H1 (cell line): ENCODE results near the gene DRAM1. TPM values are rescaled to one million over a fixed set of nuclear protein-coding genes. Genes with fewer than 3 reads are reported as not detected.

Experiments used
- CTCF ChIA-PET: fragments of 300-600 bp; sonication (Branson Sonifier 250); formaldehyde crosslinking; loops from one replicate; lab custom pipeline; 2021; ENCODE audit not compliant: partially characterized antibody; lab: Charles Lee
- POLR2A ChIA-PET: fragments of 300-600 bp; sonication (Branson Sonifier 250); formaldehyde crosslinking; loops from one replicate; lab custom pipeline; 2021; ENCODE audit warnings: inconsistent platforms; ENCODE audit not compliant: partially characterized antibody; lab: Charles Lee
- DNase-seq, 2 experiments: peaks; one replicate each; pipeline versions ENCODE4 v3.0.0 to v3.0.0-alpha.2; 2010 to 2022; ENCODE audit warnings: low spot score in 2 of 2, low read depth in 1 of 2, mixed read lengths in 1 of 2
- FAIRE-seq: peaks from 2 replicates; lab custom pipeline; 2011; peaks lifted over from hg19 to GRCh38; lab: Jason Lieb, UNC
- H2AFZ ChIP-seq: 2 replicates; pipeline ENCODE4 v1.8.1; 2012; ENCODE audit warnings: low read length, inconsistent platforms
- H2AK5ac ChIP-seq: 2 replicates; pipeline ENCODE4 v1.6.1; 2013; ENCODE audit warnings: low read depth, low read length
- H2BK120ac ChIP-seq: replicated peaks from 2 replicates; pipeline ENCODE3; 2013; ENCODE audit warnings: low read depth, low read length, inconsistent platforms
- H2BK12ac ChIP-seq: 2 replicates; pipeline ENCODE4 v1.6.1; 2013; ENCODE audit warnings: low read depth, low read length
- H2BK15ac ChIP-seq: 2 replicates; pipeline ENCODE4 v1.6.1; 2013; ENCODE audit warnings: low read length
- H2BK20ac ChIP-seq: 2 replicates; pipeline ENCODE4 v1.6.1; 2013; ENCODE audit warnings: low read length
- H2BK5ac ChIP-seq: 2 replicates; pipeline ENCODE4 v1.6.1; 2013; ENCODE audit warnings: low read depth, low read length
- H3K14ac ChIP-seq: 2 replicates; pipeline ENCODE4 v1.6.1; 2013; ENCODE audit warnings: inconsistent platforms; ENCODE audit not compliant: insufficient read length
- H3K18ac ChIP-seq: 2 replicates; pipeline ENCODE4 v1.6.1; 2013; ENCODE audit warnings: low read length; ENCODE audit errors: extremely low read depth
- H3K23ac ChIP-seq: 2 replicates; pipeline ENCODE4 v1.6.1; 2013; ENCODE audit warnings: inconsistent platforms; ENCODE audit not compliant: insufficient read length
- H3K23me2 ChIP-seq: 2 replicates; pipeline ENCODE4 v1.6.1; 2013; ENCODE audit warnings: low read depth, low read length
- H3K27ac ChIP-seq: 2 replicates; pipeline ENCODE4 v1.6.1; 2011; ENCODE audit warnings: low read depth, low read length, inconsistent platforms
- H3K27me3 ChIP-seq, 4 experiments: replicated peaks in 1 of 4; 1 replicate in 1 of 4; 2 replicates in 3 of 4; pipeline versions ENCODE4 v1.6.1 to v1.8.1; 2011 to 2013; ENCODE audit warnings: low read length in 3 of 4, mild to moderate bottlenecking in 3 of 4, inconsistent platforms in 2 of 4, mixed read lengths in 2 of 4, moderate library complexity in 1 of 4; ENCODE audit not compliant: control insufficient read depth in 3 of 4, insufficient read depth in 3 of 4; ENCODE audit errors: extremely low read depth in 1 of 4
- H3K36me3 ChIP-seq, 4 experiments: 2 replicates each; pipeline versions ENCODE4 v1.6.1 to v1.8.1; 2011 to 2013; ENCODE audit warnings: mild to moderate bottlenecking in 4 of 4, low read length in 3 of 4, moderate library complexity in 2 of 4, control low read depth in 1 of 4, inconsistent platforms in 1 of 4; ENCODE audit not compliant: insufficient read depth in 4 of 4, control insufficient read depth in 2 of 4
- H3K4ac ChIP-seq: replicated peaks from 2 replicates; pipeline ENCODE3; 2013; ENCODE audit warnings: low read length, low read depth, mixed read lengths, inconsistent platforms; ENCODE audit not compliant: insufficient read length
- H3K4me1 ChIP-seq, 4 experiments: replicated peaks in 1 of 4; 1 replicate in 1 of 4; 2 replicates in 3 of 4; pipeline versions ENCODE4 v1.6.1 to v1.8.1; 2011 to 2013; ENCODE audit warnings: low read length in 3 of 4, inconsistent platforms in 2 of 4, mixed read lengths in 1 of 4; ENCODE audit not compliant: insufficient read depth in 4 of 4, control insufficient read depth in 3 of 4
- H3K4me2 ChIP-seq, 2 experiments: 2 replicates each; pipeline versions ENCODE4 v1.6.1 to v1.8.1; 2011 to 2013; ENCODE audit warnings: low read depth in 2 of 2, low read length in 2 of 2, control low read depth in 1 of 2, inconsistent platforms in 1 of 2, mild to moderate bottlenecking in 1 of 2; ENCODE audit not compliant: insufficient read depth in 1 of 2
- H3K4me3 ChIP-seq, 4 experiments: fragments of 200-600, 300-600 bp in 1 of 4; sonication (generic), shearing (Covaris generic), sonication (Bioruptor Twin) in 1 of 4; 2 replicates each; pipeline versions ENCODE4 v1.5.1 to v1.8.1; 2011 to 2016; ENCODE audit warnings: low read length in 4 of 4, low read depth in 3 of 4, control low read depth in 2 of 4, inconsistent platforms in 2 of 4, mild to moderate bottlenecking in 2 of 4, mixed read lengths in 1 of 4, moderate library complexity in 1 of 4; ENCODE audit not compliant: insufficient read depth in 2 of 4; ENCODE audit errors: extremely low read depth in 1 of 4
- H3K56ac ChIP-seq: replicated peaks from 2 replicates; pipeline ENCODE3; 2013; ENCODE audit warnings: low read depth, mild to moderate bottlenecking, mixed read lengths, low read length, inconsistent platforms; ENCODE audit not compliant: insufficient read length
- H3K79me1 ChIP-seq: 2 replicates; pipeline ENCODE4 v1.6.1; 2013; ENCODE audit warnings: low read depth, low read length, control low read depth
- H3K79me2 ChIP-seq, 2 experiments: 2 replicates each; pipeline versions ENCODE4 v1.6.1 to v1.8.1; 2012 to 2013; ENCODE audit warnings: low read length in 2 of 2, mild to moderate bottlenecking in 2 of 2, inconsistent platforms in 1 of 2; ENCODE audit not compliant: insufficient read depth in 2 of 2, control insufficient read depth in 1 of 2
- H3K9ac ChIP-seq, 4 experiments: replicated peaks in 1 of 4; 1 replicate in 1 of 4; 2 replicates in 3 of 4; pipeline versions ENCODE4 v1.6.1 to v1.8.1; 2011 to 2013; ENCODE audit warnings: low read depth in 3 of 4, low read length in 3 of 4, control low read depth in 2 of 4, mild to moderate bottlenecking in 2 of 4, moderate library complexity in 2 of 4, inconsistent platforms in 1 of 4; ENCODE audit errors: extremely low read depth in 1 of 4
- H3K9me3 ChIP-seq, 2 experiments: 2 replicates each; pipeline versions ENCODE4 v1.6.1 to v1.8.1; 2012 to 2013; ENCODE audit warnings: mild to moderate bottlenecking in 2 of 2, moderate library complexity in 2 of 2, control low read depth in 1 of 2, inconsistent platforms in 1 of 2, low read depth in 1 of 2, low read length in 1 of 2, mixed read lengths in 1 of 2; ENCODE audit not compliant: insufficient read depth in 2 of 2
- H4K20me1 ChIP-seq, 2 experiments: replicated peaks in 1 of 2; 2 replicates each; pipeline versions ENCODE3 to v1.8.1; 2011 to 2013; ENCODE audit warnings: inconsistent platforms in 2 of 2, low read length in 2 of 2, mild to moderate bottlenecking in 1 of 2; ENCODE audit not compliant: insufficient read depth in 2 of 2, control insufficient read depth in 1 of 2
- H4K5ac ChIP-seq: 2 replicates; pipeline ENCODE4 v1.6.1; 2013; ENCODE audit warnings: low read length, low read depth, mixed read lengths, inconsistent platforms; ENCODE audit not compliant: insufficient read length
- H4K8ac ChIP-seq: 2 replicates; pipeline ENCODE4 v1.8.0; 2013; ENCODE audit warnings: mild to moderate bottlenecking, moderate library complexity, low read length, inconsistent platforms; ENCODE audit not compliant: insufficient read depth; ENCODE audit errors: extremely low read depth
- H4K91ac ChIP-seq: replicated peaks from 2 replicates; pipeline ENCODE3; 2013; ENCODE audit warnings: low read length, mixed read lengths, inconsistent platforms; ENCODE audit not compliant: insufficient read length
- CHD1 ChIP-seq: IDR thresholded peaks from 2 replicates; pipeline ENCODE4 v1.6.1; 2012; ENCODE audit warnings: low read depth, low read length, improper control_type of control experiment
- SP2 ChIP-seq: IDR thresholded peaks from 2 replicates; pipeline ENCODE4 v1.6.1; 2012; ENCODE audit warnings: mild to moderate bottlenecking, low read length, inconsistent platforms
- WGBS, 2 experiments: shearing (Covaris generic) in 1 of 2; methylation state at CpG; one replicate each; pipeline versions ENCODE4 v1.1.6 to v1.1.7; 2013 to 2015; ENCODE audit warnings: low lambda C conversion rate in 2 of 2, mixed read lengths in 2 of 2, inconsistent platforms in 1 of 2, low coverage in 1 of 2, missing lambda C conversion rate in 1 of 2; ENCODE audit not compliant: insufficient replicate concordance in 2 of 2, insufficient coverage in 1 of 2, insufficient read length in 1 of 2; ENCODE audit errors: extremely low coverage in 1 of 2, missing lambda C conversion rate in 1 of 2; 5-methylcytosine and 5-hydroxymethylcytosine counted together
- polyA plus RNA-seq, 7 experiments: library from polyadenylated mRNA; depleted of rRNA in 3 of 7; stranded (reverse) in 5 of 7; unstranded in 2 of 7; fragments of >200 nt in 5 of 7; fragments of 200-250 nt in 2 of 7; gene quantifications; 1 replicate in 5 of 7; 2 replicates in 1 of 7; 4 replicates in 1 of 7; pipeline versions ENCODE4 v1.2.1 to v1.2.3, GENCODE V29; 2011 to 2013; ENCODE audit warnings: missing spikeins in 2 of 7, mixed read lengths in 2 of 7
- total RNA-seq: library from RNA; stranded (reverse); fragmentation: NEBNext Ultra II Directional; extraction: Animal tissue kit (Norgen Biotek cat#: 25700); gene quantifications from 2 replicates; pipeline ENCODE4 v1.2.1, GENCODE V29; 2021

Gene DRAM1
- total and polyA plus RNA-seq, 2 of the 8 experiments (the other 6 are each of a cell fraction or from before 2014, with no cell fraction given) = 4.6 to 6.2 TPM

- Histone ChIP-seq H2AFZ (no peak overlapping the region), H3K56ac (no peak overlapping the region), H3K9me3 (no peaks in the 10 kb centered on the region), H3K27ac (no peak overlapping the region), H3K23ac (no peak overlapping the region), H2AK5ac (no peak overlapping the region), H2BK20ac (no peak overlapping the region), H4K8ac (no peak overlapping the region), H4K20me1 (no peaks in the 10 kb centered on the region), H3K4me2 (no peak overlapping the region), H3K4me1 (no peaks in the 10 kb centered on the region), H2BK120ac (no peak overlapping the region), H2BK12ac (no peak overlapping the region), H3K4me3 (no peak overlapping the region), H4K5ac (no peak overlapping the region), H3K79me1 (no peaks in the 10 kb centered on the region), H3K9ac (no peak overlapping the region), H2BK5ac (no peak overlapping the region), H3K79me2 (no peaks in the 10 kb centered on the region), H2BK15ac (no peak overlapping the region), H3K27me3 (no peaks in the 10 kb centered on the region; a peak in 1 of 7 replicates), H3K4ac (no peak overlapping the region), H4K91ac (no peak overlapping the region), H3K18ac (no peak overlapping the region), H3K36me3 (no peaks in the 10 kb centered on the region), H3K23me2 (no peaks in the 10 kb centered on the region), H3K14ac (no peak overlapping the region)
- POLR2A ChIA-PET = no interaction called here
- TF ChIP-seq CHD1 = no peak
- TF ChIP-seq SP2 = no peak
- CTCF ChIA-PET = interaction anchor here (1.0 to 4.7 kb wide), 16 partner anchors 11 to 882 kb away, joined by 3 to 24 read pairs (median 4); no protein-coding TSS in a partner anchor
- DNase-seq (no peak), FAIRE-seq (no peak)
- 69% methylated on average over 3 of the region's 3 CpGs; no CpG with 5 or more reads in 1 of the 2 experiments for WGBS, 2 experiments
Measured at GRCh38 chr12:101939306-101939705, 61.9 kb downstream of the DRAM1 start.
